GM23248 (cell line): ENCODE measurements around the gene SC5D. TPM values are rescaled to one million over a fixed set of nuclear protein-coding genes. Genes with fewer than 3 reads are reported as not detected.

ENCODE experiments used
- DNase-seq: peaks from one replicate; pipeline ENCODE4 v3.0.0-alpha.2; 2015
- H2AFZ ChIP-seq: fragments of 200-600 bp; sonication (generic); 2 replicates; pipeline ENCODE4 v1.6.1; 2016; ENCODE audit warnings: antibody characterized with exemption
- H3F3A ChIP-seq: fragments of 200-600 bp; sonication (generic); 2 replicates; pipeline ENCODE4 v1.6.1; 2016; ENCODE audit warnings: mild to moderate bottlenecking, antibody characterized with exemption, mixed run types; ENCODE audit not compliant: insufficient read depth
- H3K27ac ChIP-seq: fragments of 200-600 bp; sonication (generic); 2 replicates; pipeline ENCODE4 v1.5.1; 2016; ENCODE audit warnings: mild to moderate bottlenecking
- H3K27me3 ChIP-seq: fragments of 200-600 bp; sonication (generic); replicated peaks from 2 replicates; pipeline ENCODE4 v1.6.1; 2016; ENCODE audit warnings: mild to moderate bottlenecking; ENCODE audit not compliant: insufficient read depth
- H3K36me3 ChIP-seq: fragments of 200-600 bp; sonication (generic); 2 replicates; pipeline ENCODE4 v1.6.1; 2016; ENCODE audit warnings: low read depth, mild to moderate bottlenecking
- H3K4me1 ChIP-seq: fragments of 200-600 bp; sonication (generic); 2 replicates; pipeline ENCODE4 v1.6.1; 2016; ENCODE audit warnings: mild to moderate bottlenecking; ENCODE audit not compliant: insufficient read depth
- H3K4me2 ChIP-seq: fragments of 200-600 bp; sonication (generic); one replicate; pipeline ENCODE4 v1.6.1; 2016; ENCODE audit warnings: mild to moderate bottlenecking; ENCODE audit not compliant: unreplicated experiment
- H3K4me3 ChIP-seq: fragments of 200-600 bp; sonication (generic); 2 replicates; pipeline ENCODE4 v1.5.1; 2016; ENCODE audit warnings: mild to moderate bottlenecking
- H3K79me2 ChIP-seq: fragments of 200-600 bp; sonication (generic); 2 replicates; pipeline ENCODE4 v1.6.1; 2016; ENCODE audit warnings: mild to moderate bottlenecking; ENCODE audit not compliant: insufficient read depth
- H3K9ac ChIP-seq: fragments of 200-600 bp; sonication (generic); 2 replicates; pipeline ENCODE4 v1.6.1; 2016; ENCODE audit warnings: mild to moderate bottlenecking
- H3K9me2 ChIP-seq: fragments of 200-600 bp; sonication (generic); 2 replicates; pipeline ENCODE4 v1.6.1; 2016; ENCODE audit warnings: mixed run types, mild to moderate bottlenecking, moderate library complexity; ENCODE audit not compliant: insufficient read depth
- H3K9me3 ChIP-seq: fragments of 200-600 bp; sonication (generic); one replicate; pipeline ENCODE4 v1.6.1; 2017; ENCODE audit warnings: low read depth
- H4K20me1 ChIP-seq: fragments of 200-600 bp; sonication (generic); 2 replicates; pipeline ENCODE4 v1.6.0; 2016; ENCODE audit not compliant: insufficient read depth
- EZH2 ChIP-seq: fragments of 200-600 bp; sonication (generic); IDR thresholded peaks from 2 replicates; pipeline ENCODE4 v1.6.1; 2018; ENCODE audit warnings: antibody characterized with exemption, mild to moderate bottlenecking; ENCODE audit not compliant: insufficient read depth, poor library complexity, severe bottlenecking
- EZH2phosphoT487 ChIP-seq: fragments of 200-600 bp; sonication (generic); IDR thresholded peaks from 2 replicates; pipeline ENCODE4 v1.6.1; 2018; ENCODE audit warnings: antibody characterized with exemption, moderate library complexity, mild to moderate bottlenecking, low read depth; ENCODE audit not compliant: insufficient read depth
- WGBS, 2 experiments: methylation state at CpG; one replicate each; pipeline ENCODE4 v1.1.6; 2015 to 2017; ENCODE audit warnings: low lambda C conversion rate in 2 of 2, low coverage in 1 of 2; ENCODE audit errors: missing lambda C conversion rate in 2 of 2; 5-methylcytosine and 5-hydroxymethylcytosine counted together
- in situ Hi-C: fragments of 300-500 bp; cut with MboI; formaldehyde crosslinking; loops from 2 replicates; pipeline ENCODE4 v1.15.0; 2020
- polyA plus RNA-seq: library from polyadenylated mRNA; unstranded; fragments of >200 nt; fragmentation: Nextera tagmentation; extraction: Ambion mirVana; gene quantifications from 2 replicates; pipeline ENCODE4 v1.2.1, GENCODE V29; 2016
- total RNA-seq: library from RNA; depleted of rRNA; stranded (reverse); fragments of >200 nt; shearing (Covaris generic); gene quantifications from 2 replicates; pipeline ENCODE4 v1.2.3, GENCODE V29; 2014

SC5D gene
- total and polyA plus RNA-seq, 2 experiments from 2014 or later = 27.7 to 32.7 TPM

- peaks cover 72% of the 10 kb centered on the region for H3K79me2 ChIP-seq
- 99 to 100% methylated on average over 2 of the region's 2 CpGs for WGBS, 2 experiments
- H3K9me3 ChIP-seq = no peaks in the 10 kb centered on the region
- no peaks in the 10 kb centered on the region for H3F3A ChIP-seq
- H3K4me2 ChIP-seq = no peak overlapping the region
- no peak overlapping the region for H3K27ac ChIP-seq
- peaks cover 5% of the 10 kb centered on the region; the same call in 1 of the 2 replicates for H3K4me1 ChIP-seq
- H3K36me3 ChIP-seq = peaks cover 6% of the 10 kb centered on the region
- no peaks in the 10 kb centered on the region for H3K9me2 ChIP-seq
- no peak overlapping the region for H2AFZ ChIP-seq
- no peaks in the 10 kb centered on the region for H3K27me3 ChIP-seq
- H3K9ac ChIP-seq = no peak overlapping the region
- no peaks in the 10 kb centered on the region for H4K20me1 ChIP-seq
- no peak for DNase-seq
- no peak overlapping the region for H3K4me3 ChIP-seq
- in situ Hi-C loops = loop anchor here (25.0 kb wide), 1 partner anchor 1212 kb away; no protein-coding TSS in a partner anchor
- TF ChIP-seq EZH2phosphoT487 (no peak), EZH2 (no peak)
Observed at GRCh38 chr11:121300313-121300971, 7.9 kb downstream of the SC5D start.

- WGBS, 2 experiments = 70 to 72% methylated on average over 3 of the region's 3 CpGs
- Histone ChIP-seq H3K36me3 (peaks cover 6% of the 10 kb centered on the region), H3F3A (no peaks in the 10 kb centered on the region), H3K9ac (no peak overlapping the region), H3K79me2 (peaks cover 65% of the 10 kb centered on the region), H3K27ac (no peak overlapping the region), H4K20me1 (no peaks in the 10 kb centered on the region), H3K4me3 (no peak overlapping the region), H3K9me2 (no peaks in the 10 kb centered on the region), H3K4me2 (no peak overlapping the region), H3K4me1 (peaks cover 5% of the 10 kb centered on the region; the same call in 1 of the 2 replicates), H2AFZ (no peak overlapping the region), H3K9me3 (no peaks in the 10 kb centered on the region), H3K27me3 (no peaks in the 10 kb centered on the region)
- in situ Hi-C loops = loop anchor here (25.0 kb wide), 1 partner anchor 1211 kb away; no protein-coding TSS in a partner anchor
- no peak for TF ChIP-seq EZH2phosphoT487
- no peak for TF ChIP-seq EZH2
- DNase-seq = no peak
Observed at GRCh38 chr11:121300972-121301699, 8.6 kb downstream of the SC5D start.

GRCh38 chr11:121304759-121305158, 12.2 kb downstream of the SC5D start:
- Histone ChIP-seq H3K27me3 (no peaks in the 10 kb centered on the region), H3K9ac (no peak overlapping the region), H4K20me1 (no peaks in the 10 kb centered on the region), H3K9me3 (no peaks in the 10 kb centered on the region), H2AFZ (no peak overlapping the region), H3F3A (peaks cover 2% of the 10 kb centered on the region; the same call in 1 of the 2 replicates), H3K27ac (no peak overlapping the region), H3K4me3 (no peak overlapping the region), H3K4me2 (no peak overlapping the region), H3K79me2 (peaks cover 29% of the 10 kb centered on the region), H3K36me3 (peaks cover 29% of the 10 kb centered on the region), H3K4me1 (peaks cover 5% of the 10 kb centered on the region; the same call in 1 of the 2 replicates), H3K9me2 (no peaks in the 10 kb centered on the region)
- TF ChIP-seq EZH2phosphoT487 (no peak), EZH2 (no peak)
- peak; percentile 25 for DNase-seq
- 35 to 39% methylated on average over 1 of the region's 1 CpG for WGBS, 2 experiments
- in situ Hi-C loops = loop anchor here (25.0 kb wide), 1 partner anchor 1208 kb away; no protein-coding TSS in a partner anchor

GRCh38 chr11:121308816-121309215, 16.2 kb downstream of the SC5D start:
- Histone ChIP-seq H3K79me2 (no peaks in the 10 kb centered on the region), H3K4me3 (no peak overlapping the region), H2AFZ (no peak overlapping the region), H4K20me1 (no peaks in the 10 kb centered on the region), H3K9me2 (no peaks in the 10 kb centered on the region), H3K4me2 (no peak overlapping the region), H3K4me1 (peaks cover 5% of the 10 kb centered on the region; the same call in 1 of the 2 replicates), H3K9me3 (no peaks in the 10 kb centered on the region), H3K27ac (no peak overlapping the region), H3F3A (peaks cover 4% of the 10 kb centered on the region; the same call in 1 of the 2 replicates), H3K27me3 (no peaks in the 10 kb centered on the region), H3K9ac (no peak overlapping the region), H3K36me3 (peaks cover 29% of the 10 kb centered on the region)
- DNase-seq = no peak
- TF ChIP-seq EZH2 (no peak), EZH2phosphoT487 (no peak)
- 98% methylated on average over 3 of the region's 3 CpGs for WGBS, 2 experiments
- in situ Hi-C loops = loop anchor here (25.0 kb wide), 1 partner anchor 1203 kb away; no protein-coding TSS in a partner anchor
